RWPE2 (cell line): Measurements from ENCODE around the gene PCSK5.

Source experiments
- ATAC-seq: fragments of 200-7000 bp; cut with Tn5 transposase; 3 replicates; pipeline ENCODE4 v1.9.1; 2021; ENCODE audit warnings: low read depth
- DNase-seq: peaks from one replicate; pipeline ENCODE4 v3.0.0-alpha.2; 2020; ENCODE audit warnings: low spot score
- H3K27ac ChIP-seq: fragments of 450-650 bp; 2 replicates; pipeline ENCODE4 v1.5.1; 2017; ENCODE audit warnings: mild to moderate bottlenecking; ENCODE audit not compliant: poor library complexity, severe bottlenecking
- H3K27me3 ChIP-seq: fragments of 250-450 bp; sonication (Bioruptor Pico); 2 replicates; pipeline ENCODE4 v1.5.1; 2021; ENCODE audit warnings: mild to moderate bottlenecking, moderate library complexity; ENCODE audit not compliant: insufficient read depth, poor library complexity, severe bottlenecking
- H3K36me3 ChIP-seq: fragments of 250-450 bp; sonication (Bioruptor Pico); 2 replicates; pipeline ENCODE4 v1.5.1; 2020; ENCODE audit warnings: low read depth, mild to moderate bottlenecking, moderate library complexity
- H3K4me1 ChIP-seq: fragments of 250-450 bp; sonication (Bioruptor Pico); 2 replicates; pipeline ENCODE4 v1.5.1; 2021; ENCODE audit warnings: mild to moderate bottlenecking, moderate library complexity; ENCODE audit not compliant: insufficient read depth, poor library complexity, severe bottlenecking
- H3K4me3 ChIP-seq: fragments of 250-450 bp; sonication (Bioruptor Pico); 2 replicates; pipeline ENCODE4 v1.5.1; 2021; ENCODE audit warnings: mild to moderate bottlenecking, moderate library complexity; ENCODE audit not compliant: severe bottlenecking
- H3K9me3 ChIP-seq: fragments of 250-450 bp; sonication (Bioruptor Pico); 2 replicates; pipeline ENCODE4 v1.5.1; 2021; ENCODE audit warnings: mild to moderate bottlenecking, moderate library complexity; ENCODE audit not compliant: severe bottlenecking
- TF ChIP-seq, protein P1 (sequence below): fragments of 450-650 bp; IDR thresholded peaks from one replicate; pipeline ENCODE4 v1.5.1; 2017; ENCODE audit warnings: mild to moderate bottlenecking, moderate library complexity; ENCODE audit not compliant: poor library complexity, severe bottlenecking

Gene PCSK5

DNA sequence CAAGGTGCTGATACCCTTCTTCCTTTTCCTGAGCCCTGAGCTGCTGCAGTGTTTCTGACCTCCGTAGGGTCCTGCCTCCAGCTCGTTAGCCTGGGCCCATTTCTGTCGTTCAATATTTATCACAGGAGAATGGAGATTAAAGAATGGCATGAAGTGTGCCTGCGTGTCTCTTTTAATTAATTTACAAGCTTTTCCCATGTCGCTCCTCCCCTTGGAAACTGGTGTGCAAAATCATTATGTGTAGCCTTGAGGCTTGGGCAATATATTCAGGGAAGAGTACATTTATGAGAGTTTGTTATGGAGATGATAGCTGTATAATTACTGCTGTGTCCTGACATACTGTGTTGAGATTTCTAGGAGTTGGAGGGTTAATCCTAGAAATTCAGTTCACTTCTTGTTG is 99.7 kb downstream of the PCSK5 start:
- TF ChIP-seq, protein P1, sequence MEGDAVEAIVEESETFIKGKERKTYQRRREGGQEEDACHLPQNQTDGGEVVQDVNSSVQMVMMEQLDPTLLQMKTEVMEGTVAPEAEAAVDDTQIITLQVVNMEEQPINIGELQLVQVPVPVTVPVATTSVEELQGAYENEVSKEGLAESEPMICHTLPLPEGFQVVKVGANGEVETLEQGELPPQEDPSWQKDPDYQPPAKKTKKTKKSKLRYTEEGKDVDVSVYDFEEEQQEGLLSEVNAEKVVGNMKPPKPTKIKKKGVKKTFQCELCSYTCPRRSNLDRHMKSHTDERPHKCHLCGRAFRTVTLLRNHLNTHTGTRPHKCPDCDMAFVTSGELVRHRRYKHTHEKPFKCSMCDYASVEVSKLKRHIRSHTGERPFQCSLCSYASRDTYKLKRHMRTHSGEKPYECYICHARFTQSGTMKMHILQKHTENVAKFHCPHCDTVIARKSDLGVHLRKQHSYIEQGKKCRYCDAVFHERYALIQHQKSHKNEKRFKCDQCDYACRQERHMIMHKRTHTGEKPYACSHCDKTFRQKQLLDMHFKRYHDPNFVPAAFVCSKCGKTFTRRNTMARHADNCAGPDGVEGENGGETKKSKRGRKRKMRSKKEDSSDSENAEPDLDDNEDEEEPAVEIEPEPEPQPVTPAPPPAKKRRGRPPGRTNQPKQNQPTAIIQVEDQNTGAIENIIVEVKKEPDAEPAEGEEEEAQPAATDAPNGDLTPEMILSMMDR, result no peak
- Histone ChIP-seq H3K27ac (no peak overlapping the region), H3K4me1 (peaks cover 22% of the 10 kb centered on the region), H3K27me3 (no peaks in the 10 kb centered on the region), H3K9me3 (no peaks in the 10 kb centered on the region), H3K36me3 (no peaks in the 10 kb centered on the region), H3K4me3 (no peak overlapping the region)
- ATAC-seq (no peak), DNase-seq (no peak)

DNA sequence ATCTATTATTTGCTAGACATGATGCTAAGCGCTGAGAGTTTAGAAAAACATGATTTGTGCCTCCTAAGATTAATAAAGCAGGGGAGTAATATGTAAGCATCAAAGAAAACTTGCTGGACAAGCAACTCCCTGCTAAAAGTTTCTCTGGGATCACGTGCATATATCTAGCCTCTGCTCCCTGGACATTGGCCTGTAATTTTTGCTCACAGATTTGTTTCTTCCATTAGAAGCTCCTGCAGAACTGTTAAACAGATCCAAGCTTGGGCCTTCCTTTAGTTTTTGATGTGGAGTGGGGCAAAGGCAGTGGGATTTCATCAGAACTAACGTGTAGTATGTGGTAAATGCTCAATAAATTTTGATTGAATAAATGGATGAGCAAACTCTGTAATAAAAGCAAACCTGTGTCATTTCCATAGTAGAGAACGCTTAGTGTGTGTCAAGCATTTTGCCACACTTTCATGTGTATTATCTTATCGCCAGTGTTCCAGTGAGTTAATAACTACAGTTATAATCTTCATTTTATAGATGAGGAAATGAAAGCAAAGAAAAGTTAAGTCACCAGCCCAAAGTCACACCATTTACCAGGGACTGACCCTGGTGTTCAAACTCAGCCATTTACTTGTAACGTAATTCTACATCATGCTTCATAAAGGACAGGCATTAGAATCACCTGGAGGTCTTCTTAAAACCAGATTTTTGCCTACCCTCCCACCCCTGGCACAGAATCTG is 100.3 kb downstream of the PCSK5 start:
- Histone ChIP-seq H3K4me1 (peaks cover 24% of the 10 kb centered on the region), H3K27me3 (no peaks in the 10 kb centered on the region), H3K36me3 (no peaks in the 10 kb centered on the region), H3K9me3 (no peaks in the 10 kb centered on the region), H3K4me3 (no peak overlapping the region), H3K27ac (no peak overlapping the region)
- DNase-seq (no peak), ATAC-seq (no peak)
- TF ChIP-seq, protein P1, result no peak

DNA sequence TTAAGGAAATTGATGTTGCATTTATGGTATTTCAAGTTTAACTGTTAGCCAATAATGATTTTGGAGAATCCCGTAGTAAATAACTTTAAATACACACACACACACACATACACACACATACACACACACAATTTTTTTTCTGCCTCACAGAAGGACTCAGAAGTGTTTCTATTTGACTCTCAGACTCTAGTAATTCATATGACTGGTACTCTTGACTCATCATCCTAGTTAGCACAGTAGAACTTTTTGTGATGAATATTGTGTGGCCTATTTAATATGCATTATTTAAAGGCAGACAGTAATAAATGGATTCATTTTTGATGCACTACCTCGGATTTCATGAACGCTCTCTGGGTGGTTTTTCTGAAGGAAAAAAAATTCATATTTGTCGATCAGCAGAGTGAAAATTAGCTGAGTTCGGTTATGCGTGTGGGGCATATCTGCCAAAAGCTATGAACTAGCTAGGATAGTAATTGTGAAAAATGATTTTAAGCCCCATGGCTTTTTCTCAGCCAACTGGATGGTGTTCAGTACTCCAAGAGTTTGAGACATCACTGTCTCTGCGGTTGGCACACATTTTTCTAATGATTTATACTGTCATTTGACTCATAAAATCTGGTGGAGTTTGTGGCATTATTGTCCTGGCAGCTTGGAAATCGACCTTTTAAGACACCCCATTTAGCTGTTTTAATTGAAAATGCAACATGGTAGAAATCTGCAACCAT is 102.2 kb downstream of the PCSK5 start:
- Histone ChIP-seq H3K4me3 (no peak overlapping the region), H3K27me3 (no peaks in the 10 kb centered on the region), H3K9me3 (no peaks in the 10 kb centered on the region), H3K27ac (peak overlapping the region; percentile 46), H3K4me1 (peaks cover 30% of the 10 kb centered on the region), H3K36me3 (no peaks in the 10 kb centered on the region)
- TF ChIP-seq, protein P1, result no peak
- DNase-seq (no peak), ATAC-seq (no peak)

DNA sequence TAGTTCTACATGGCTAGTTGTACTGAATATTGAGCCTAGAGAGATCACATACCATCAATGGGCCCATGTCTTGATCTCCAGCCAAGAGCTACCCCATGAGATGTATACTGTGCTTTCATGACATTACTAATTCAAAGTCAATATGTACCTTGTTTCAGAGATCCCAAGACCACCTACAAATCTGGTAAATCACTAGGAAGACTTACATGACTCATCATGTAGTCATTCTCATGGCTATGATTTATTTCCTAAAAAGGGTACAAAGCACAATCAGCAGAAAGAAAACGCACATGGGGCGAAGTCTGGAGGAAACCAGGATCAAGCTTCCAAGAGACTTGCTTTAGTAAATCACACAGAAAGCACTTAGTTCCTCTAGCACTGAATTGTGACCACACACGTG is 103.0 kb downstream of the PCSK5 start:
- peak; percentile 64 for ATAC-seq
- Histone ChIP-seq H3K4me1 (peaks cover 29% of the 10 kb centered on the region), H3K27me3 (no peaks in the 10 kb centered on the region), H3K4me3 (no peak overlapping the region), H3K9me3 (no peaks in the 10 kb centered on the region), H3K27ac (peak overlapping the region; percentile 46), H3K36me3 (no peaks in the 10 kb centered on the region)
- TF ChIP-seq, protein P1, result no peak
- no peak for DNase-seq

DNA sequence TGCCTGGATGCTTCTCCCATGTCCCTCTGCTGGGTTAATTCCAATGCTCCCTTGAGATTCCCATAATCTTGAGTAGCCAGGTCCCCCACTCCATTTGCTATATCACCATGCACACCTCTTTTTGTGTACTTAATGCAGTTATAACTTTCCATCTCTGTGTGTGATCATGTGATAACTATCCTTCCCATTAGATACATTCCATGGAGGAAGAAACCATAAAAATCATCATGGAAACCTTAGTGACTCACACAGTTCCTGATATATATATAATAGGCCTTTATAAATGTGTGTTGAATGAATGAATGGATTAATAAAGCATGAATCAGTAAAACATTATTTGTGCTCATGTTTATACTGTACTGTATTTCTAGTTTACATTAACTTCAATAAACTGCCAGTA is 104.6 kb downstream of the PCSK5 start:
- no peak overlapping the region for H3K27ac ChIP-seq

More for the DNA sequence above, 104.6 kb downstream of the PCSK5 start:
- TF ChIP-seq, protein P1, result no peak
- no peaks in the 10 kb centered on the region for H3K9me3 ChIP-seq
- no peaks in the 10 kb centered on the region for H3K27me3 ChIP-seq
- H3K36me3 ChIP-seq, result no peaks in the 10 kb centered on the region
- H3K4me3 ChIP-seq, result no peak overlapping the region
- DNase-seq (no peak), ATAC-seq (no peak)
- H3K4me1 ChIP-seq, result peaks cover 24% of the 10 kb centered on the region
